H1 (cell line): ENCODE measurements around the gene NADK2. TPM values are rescaled to one million over a fixed set of nuclear protein-coding genes. Genes with fewer than 3 reads are reported as not detected.

Experiments
- CTCF ChIA-PET: fragments of 300-600 bp; sonication (Branson Sonifier 250); formaldehyde crosslinking; loops from one replicate; lab custom pipeline; 2021; ENCODE audit not compliant: partially characterized antibody; lab: Charles Lee
- POLR2A ChIA-PET: fragments of 300-600 bp; sonication (Branson Sonifier 250); formaldehyde crosslinking; loops from one replicate; lab custom pipeline; 2021; ENCODE audit warnings: inconsistent platforms; ENCODE audit not compliant: partially characterized antibody; lab: Charles Lee
- DNase-seq, 2 experiments: peaks; one replicate each; pipeline versions ENCODE4 v3.0.0 to v3.0.0-alpha.2; 2010 to 2022; ENCODE audit warnings: low spot score in 2 of 2, low read depth in 1 of 2, mixed read lengths in 1 of 2
- FAIRE-seq: peaks from 2 replicates; lab custom pipeline; 2011; peaks lifted over from hg19 to GRCh38; lab: Jason Lieb, UNC
- H2AFZ ChIP-seq: 2 replicates; pipeline ENCODE4 v1.8.1; 2012; ENCODE audit warnings: low read length, inconsistent platforms
- H2AK5ac ChIP-seq: 2 replicates; pipeline ENCODE4 v1.6.1; 2013; ENCODE audit warnings: low read depth, low read length
- H2BK120ac ChIP-seq: replicated peaks from 2 replicates; pipeline ENCODE3; 2013; ENCODE audit warnings: low read depth, low read length, inconsistent platforms
- H2BK12ac ChIP-seq: 2 replicates; pipeline ENCODE4 v1.6.1; 2013; ENCODE audit warnings: low read depth, low read length
- H2BK15ac ChIP-seq: 2 replicates; pipeline ENCODE4 v1.6.1; 2013; ENCODE audit warnings: low read length
- H2BK20ac ChIP-seq: 2 replicates; pipeline ENCODE4 v1.6.1; 2013; ENCODE audit warnings: low read length
- H2BK5ac ChIP-seq: 2 replicates; pipeline ENCODE4 v1.6.1; 2013; ENCODE audit warnings: low read depth, low read length
- H3K14ac ChIP-seq: 2 replicates; pipeline ENCODE4 v1.6.1; 2013; ENCODE audit warnings: inconsistent platforms; ENCODE audit not compliant: insufficient read length
- H3K18ac ChIP-seq: 2 replicates; pipeline ENCODE4 v1.6.1; 2013; ENCODE audit warnings: low read length; ENCODE audit errors: extremely low read depth
- H3K23ac ChIP-seq: 2 replicates; pipeline ENCODE4 v1.6.1; 2013; ENCODE audit warnings: inconsistent platforms; ENCODE audit not compliant: insufficient read length
- H3K23me2 ChIP-seq: 2 replicates; pipeline ENCODE4 v1.6.1; 2013; ENCODE audit warnings: low read depth, low read length
- H3K27ac ChIP-seq: 2 replicates; pipeline ENCODE4 v1.6.1; 2011; ENCODE audit warnings: low read depth, low read length, inconsistent platforms
- H3K27me3 ChIP-seq, 4 experiments: replicated peaks in 1 of 4; 1 replicate in 1 of 4; 2 replicates in 3 of 4; pipeline versions ENCODE4 v1.6.1 to v1.8.1; 2011 to 2013; ENCODE audit warnings: low read length in 3 of 4, mild to moderate bottlenecking in 3 of 4, inconsistent platforms in 2 of 4, mixed read lengths in 2 of 4, moderate library complexity in 1 of 4; ENCODE audit not compliant: control insufficient read depth in 3 of 4, insufficient read depth in 3 of 4; ENCODE audit errors: extremely low read depth in 1 of 4
- H3K36me3 ChIP-seq, 4 experiments: 2 replicates each; pipeline versions ENCODE4 v1.6.1 to v1.8.1; 2011 to 2013; ENCODE audit warnings: mild to moderate bottlenecking in 4 of 4, low read length in 3 of 4, moderate library complexity in 2 of 4, control low read depth in 1 of 4, inconsistent platforms in 1 of 4; ENCODE audit not compliant: insufficient read depth in 4 of 4, control insufficient read depth in 2 of 4
- H3K4ac ChIP-seq: replicated peaks from 2 replicates; pipeline ENCODE3; 2013; ENCODE audit warnings: low read length, low read depth, mixed read lengths, inconsistent platforms; ENCODE audit not compliant: insufficient read length
- H3K4me1 ChIP-seq, 4 experiments: replicated peaks in 1 of 4; 1 replicate in 1 of 4; 2 replicates in 3 of 4; pipeline versions ENCODE4 v1.6.1 to v1.8.1; 2011 to 2013; ENCODE audit warnings: low read length in 3 of 4, inconsistent platforms in 2 of 4, mixed read lengths in 1 of 4; ENCODE audit not compliant: insufficient read depth in 4 of 4, control insufficient read depth in 3 of 4
- H3K4me2 ChIP-seq, 2 experiments: 2 replicates each; pipeline versions ENCODE4 v1.6.1 to v1.8.1; 2011 to 2013; ENCODE audit warnings: low read depth in 2 of 2, low read length in 2 of 2, control low read depth in 1 of 2, inconsistent platforms in 1 of 2, mild to moderate bottlenecking in 1 of 2; ENCODE audit not compliant: insufficient read depth in 1 of 2
- H3K4me3 ChIP-seq, 4 experiments: fragments of 200-600, 300-600 bp in 1 of 4; sonication (generic), shearing (Covaris generic), sonication (Bioruptor Twin) in 1 of 4; 2 replicates each; pipeline versions ENCODE4 v1.5.1 to v1.8.1; 2011 to 2016; ENCODE audit warnings: low read length in 4 of 4, low read depth in 3 of 4, control low read depth in 2 of 4, inconsistent platforms in 2 of 4, mild to moderate bottlenecking in 2 of 4, mixed read lengths in 1 of 4, moderate library complexity in 1 of 4; ENCODE audit not compliant: insufficient read depth in 2 of 4; ENCODE audit errors: extremely low read depth in 1 of 4
- H3K56ac ChIP-seq: replicated peaks from 2 replicates; pipeline ENCODE3; 2013; ENCODE audit warnings: low read depth, mild to moderate bottlenecking, mixed read lengths, low read length, inconsistent platforms; ENCODE audit not compliant: insufficient read length
- H3K79me1 ChIP-seq: 2 replicates; pipeline ENCODE4 v1.6.1; 2013; ENCODE audit warnings: low read depth, low read length, control low read depth
- H3K79me2 ChIP-seq, 2 experiments: 2 replicates each; pipeline versions ENCODE4 v1.6.1 to v1.8.1; 2012 to 2013; ENCODE audit warnings: low read length in 2 of 2, mild to moderate bottlenecking in 2 of 2, inconsistent platforms in 1 of 2; ENCODE audit not compliant: insufficient read depth in 2 of 2, control insufficient read depth in 1 of 2
- H3K9ac ChIP-seq, 4 experiments: replicated peaks in 1 of 4; 1 replicate in 1 of 4; 2 replicates in 3 of 4; pipeline versions ENCODE4 v1.6.1 to v1.8.1; 2011 to 2013; ENCODE audit warnings: low read depth in 3 of 4, low read length in 3 of 4, control low read depth in 2 of 4, mild to moderate bottlenecking in 2 of 4, moderate library complexity in 2 of 4, inconsistent platforms in 1 of 4; ENCODE audit errors: extremely low read depth in 1 of 4
- H3K9me3 ChIP-seq, 2 experiments: 2 replicates each; pipeline versions ENCODE4 v1.6.1 to v1.8.1; 2012 to 2013; ENCODE audit warnings: mild to moderate bottlenecking in 2 of 2, moderate library complexity in 2 of 2, control low read depth in 1 of 2, inconsistent platforms in 1 of 2, low read depth in 1 of 2, low read length in 1 of 2, mixed read lengths in 1 of 2; ENCODE audit not compliant: insufficient read depth in 2 of 2
- H4K20me1 ChIP-seq, 2 experiments: replicated peaks in 1 of 2; 2 replicates each; pipeline versions ENCODE3 to v1.8.1; 2011 to 2013; ENCODE audit warnings: inconsistent platforms in 2 of 2, low read length in 2 of 2, mild to moderate bottlenecking in 1 of 2; ENCODE audit not compliant: insufficient read depth in 2 of 2, control insufficient read depth in 1 of 2
- H4K5ac ChIP-seq: 2 replicates; pipeline ENCODE4 v1.6.1; 2013; ENCODE audit warnings: low read length, low read depth, mixed read lengths, inconsistent platforms; ENCODE audit not compliant: insufficient read length
- H4K8ac ChIP-seq: 2 replicates; pipeline ENCODE4 v1.8.0; 2013; ENCODE audit warnings: mild to moderate bottlenecking, moderate library complexity, low read length, inconsistent platforms; ENCODE audit not compliant: insufficient read depth; ENCODE audit errors: extremely low read depth
- H4K91ac ChIP-seq: replicated peaks from 2 replicates; pipeline ENCODE3; 2013; ENCODE audit warnings: low read length, mixed read lengths, inconsistent platforms; ENCODE audit not compliant: insufficient read length
- BACH1 ChIP-seq: IDR thresholded peaks from 2 replicates; pipeline ENCODE4 v1.6.1; 2012; ENCODE audit warnings: low read length, improper control_type of control experiment
- CHD1 ChIP-seq: IDR thresholded peaks from 2 replicates; pipeline ENCODE4 v1.6.1; 2012; ENCODE audit warnings: low read depth, low read length, improper control_type of control experiment
- HDAC6 ChIP-seq: IDR thresholded peaks from one replicate; pipeline ENCODE4 v1.7.1; 2012; ENCODE audit warnings: low read depth, mild to moderate bottlenecking, inconsistent platforms, low read length, moderate library complexity
- POLR2A ChIP-seq, 2 experiments: IDR thresholded peaks; 1 replicate in 1 of 2; 2 replicates in 1 of 2; pipeline ENCODE4 v1.6.1; 2011; ENCODE audit warnings: low read depth in 2 of 2, low read length in 2 of 2, mild to moderate bottlenecking in 2 of 2; ENCODE audit errors: control extremely low read depth in 1 of 2
- POLR2AphosphoS5 ChIP-seq: IDR thresholded peaks from 2 replicates; pipeline ENCODE4 v1.6.1; 2011; ENCODE audit warnings: low read depth, low read length
- RFX5 ChIP-seq: IDR thresholded peaks from 2 replicates; pipeline ENCODE4 v1.6.1; 2011; ENCODE audit warnings: low read depth, low read length, improper control_type of control experiment, borderline replicate concordance
- SIN3A ChIP-seq, 2 experiments: IDR thresholded peaks in 1 of 2; conservative IDR thresholded peaks in 1 of 2; 2 replicates each; pipeline ENCODE4 v1.6.1; 2011 to 2012; ENCODE audit warnings: low read length in 2 of 2, improper control_type of control experiment in 1 of 2, low read depth in 1 of 2, mild to moderate bottlenecking in 1 of 2
- SP1 ChIP-seq: IDR thresholded peaks from 2 replicates; pipeline ENCODE4 v1.6.1; 2011; ENCODE audit warnings: low read depth, low read length
- TCF12 ChIP-seq: IDR thresholded peaks from 2 replicates; pipeline ENCODE4 v1.6.1; 2011; ENCODE audit warnings: low read depth, mild to moderate bottlenecking, low read length
- WGBS, 2 experiments: shearing (Covaris generic) in 1 of 2; methylation state at CpG; one replicate each; pipeline versions ENCODE4 v1.1.6 to v1.1.7; 2013 to 2015; ENCODE audit warnings: low lambda C conversion rate in 2 of 2, mixed read lengths in 2 of 2, inconsistent platforms in 1 of 2, low coverage in 1 of 2, missing lambda C conversion rate in 1 of 2; ENCODE audit not compliant: insufficient replicate concordance in 2 of 2, insufficient coverage in 1 of 2, insufficient read length in 1 of 2; ENCODE audit errors: extremely low coverage in 1 of 2, missing lambda C conversion rate in 1 of 2; 5-methylcytosine and 5-hydroxymethylcytosine counted together
- polyA plus RNA-seq, 7 experiments: library from polyadenylated mRNA; depleted of rRNA in 3 of 7; stranded (reverse) in 5 of 7; unstranded in 2 of 7; fragments of >200 nt in 5 of 7; fragments of 200-250 nt in 2 of 7; gene quantifications; 1 replicate in 5 of 7; 2 replicates in 1 of 7; 4 replicates in 1 of 7; pipeline versions ENCODE4 v1.2.1 to v1.2.3, GENCODE V29; 2011 to 2013; ENCODE audit warnings: missing spikeins in 2 of 7, mixed read lengths in 2 of 7
- total RNA-seq: library from RNA; stranded (reverse); fragmentation: NEBNext Ultra II Directional; extraction: Animal tissue kit (Norgen Biotek cat#: 25700); gene quantifications from 2 replicates; pipeline ENCODE4 v1.2.1, GENCODE V29; 2021
- TF ChIP-seq, protein P1 (sequence below): IDR thresholded peaks from 2 replicates; pipeline ENCODE4 v1.6.1; 2011; ENCODE audit warnings: low read length, improper control_type of control experiment

The NADK2 gene
- total and polyA plus RNA-seq, 2 of the 8 experiments (the other 6 are each of a cell fraction or from before 2014, with no cell fraction given): 3.4 to 16.1 TPM

DNA sequence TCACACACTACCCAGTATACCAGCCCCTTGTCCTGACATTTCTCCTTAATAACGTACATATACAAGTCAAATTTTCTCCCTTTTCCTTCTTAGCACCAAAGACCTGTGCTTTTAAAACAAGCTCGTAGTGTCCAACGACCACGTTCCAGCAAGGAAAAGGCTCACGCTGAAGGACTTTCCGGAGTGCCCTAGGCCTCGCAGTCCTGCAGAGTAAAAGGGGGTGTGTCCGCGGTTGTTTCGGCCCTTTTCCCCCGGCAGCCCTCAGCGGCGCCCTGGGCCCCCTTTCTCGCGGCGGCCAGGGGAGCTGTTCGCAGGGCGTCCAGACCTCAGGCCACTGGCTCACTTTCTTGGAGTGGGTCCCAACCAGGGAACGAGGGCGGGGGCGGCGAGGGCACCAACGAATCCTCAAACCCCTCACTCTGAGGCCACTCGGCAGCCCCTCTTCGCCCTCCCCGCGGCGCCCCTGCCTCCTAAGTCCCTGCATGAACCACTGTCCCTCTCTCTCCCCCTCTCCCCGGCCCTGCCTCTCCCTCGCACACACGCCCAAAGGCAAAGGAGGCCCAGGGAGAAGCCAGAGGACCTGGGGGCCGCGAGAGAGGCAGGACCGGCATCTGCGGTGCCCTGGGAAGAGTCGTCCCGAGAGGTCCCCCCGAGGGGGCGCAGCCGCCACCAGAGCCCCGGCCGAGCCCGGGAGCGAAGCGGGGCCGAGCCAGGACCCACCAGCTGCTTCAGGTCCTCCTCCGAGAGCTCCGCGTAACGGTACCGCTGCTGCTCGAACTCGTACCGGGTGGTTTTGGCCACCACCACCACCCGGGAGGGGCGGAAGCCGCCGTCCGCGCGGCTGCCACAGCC lies 720 bp downstream of the NADK2 start:
- Histone ChIP-seq H3K79me1 (no peaks in the 10 kb centered on the region), H3K56ac (peak overlapping the region; percentile 59), H2AK5ac (no peak overlapping the region), H3K4ac (no peak overlapping the region), H3K14ac (no peak overlapping the region), H3K79me2 (0 out of 4 replicates have a peak, but pooled peaks cover 0 to 2% of the 10 kb centered on the region in 2 experiments), H3K27ac (peak overlapping the region; percentile 47; the same call in 1 of the 2 replicates), H3K9ac (peak overlapping the region; percentile 65 to 94 (median 90)), H4K20me1 (no peaks in the 10 kb centered on the region), H3K27me3 (peaks cover 1 to 12% (median 6%) of the 10 kb centered on the region in 4 experiments), H3K23ac (no peak overlapping the region), H3K4me2 (peak overlapping the region; percentile 72 to 73), H4K91ac (peak overlapping the region; percentile 71), H2BK5ac (no peak overlapping the region; the same call in 1 of the 2 replicates), H3K18ac (peak overlapping the region; percentile 93), H2BK120ac (no peak overlapping the region), H2BK20ac (no peak overlapping the region), H4K8ac (peak overlapping the region; percentile 93; the same call in 1 of the 2 replicates), H3K9me3 (no peaks in the 10 kb centered on the region), H2AFZ (0 out of 2 replicates have a peak overlapping the region, but pooled peaks have one; percentile 60), H3K23me2 (peaks cover 2% of the 10 kb centered on the region; the same call in 1 of the 2 replicates), H3K36me3 (no peaks in the 10 kb centered on the region), H2BK12ac (no peak overlapping the region), H3K4me1 (peaks cover 3 to 4% (median 3%) of the 10 kb centered on the region in 4 experiments; a peak in 5 of 7 replicates), H4K5ac (peak overlapping the region; percentile 30), H3K4me3 (peak overlapping the region; percentile 65 to 91 (median 76)), H2BK15ac (no peak overlapping the region)
- 3% methylated on average over 29 of the region's 61 CpGs; no CpG with 5 or more reads in 1 of the 2 experiments for WGBS, 2 experiments
- DNase-seq: peak in 1 of 2 experiments; percentile 76
- no peak for FAIRE-seq
- ChIA-PET CTCF (interaction anchor here (0.6 to 3.0 kb wide), 21 partner anchors 11 to 456 kb away, joined by 3 to 16 read pairs (median 3); partner anchors contain the start of genes LMBRD2 and SKP2), POLR2A (interaction anchor here (0.8 to 1.8 kb wide), 8 partner anchors 10 to 203 kb away, joined by 3 to 8 read pairs (median 3); no protein-coding TSS in a partner anchor)
- no peak for TF ChIP-seq HDAC6
- no peak for TF ChIP-seq TCF12
- TF ChIP-seq POLR2AphosphoS5: no peak
- TF ChIP-seq RFX5: no peak
- TF ChIP-seq SIN3A (conservative IDR thresholded peaks at IDR 0.05 in 1 of 2, IDR thresholded peaks at IDR 0.05 in 1 of 2; ENCODE audit: low read depth in 1 of 2, low read length in 2 of 2): 0 out of 4 replicates have a peak, but pooled peaks of 1 of the 2 experiments have one; percentile 37
- TF ChIP-seq POLR2A (IDR thresholded peaks at IDR 0.05; ENCODE audit: control extremely low read depth in 1 of 2, low read depth in 2 of 2, low read length in 2 of 2): peak in 1 of 2 experiments; percentile 15; a peak in 2 of 3 replicates
- no peak for TF ChIP-seq SP1
- TF ChIP-seq CHD1: no peak; the same call in 1 of the 2 replicates
- TF ChIP-seq BACH1: no peak
- TF ChIP-seq, protein P1, sequence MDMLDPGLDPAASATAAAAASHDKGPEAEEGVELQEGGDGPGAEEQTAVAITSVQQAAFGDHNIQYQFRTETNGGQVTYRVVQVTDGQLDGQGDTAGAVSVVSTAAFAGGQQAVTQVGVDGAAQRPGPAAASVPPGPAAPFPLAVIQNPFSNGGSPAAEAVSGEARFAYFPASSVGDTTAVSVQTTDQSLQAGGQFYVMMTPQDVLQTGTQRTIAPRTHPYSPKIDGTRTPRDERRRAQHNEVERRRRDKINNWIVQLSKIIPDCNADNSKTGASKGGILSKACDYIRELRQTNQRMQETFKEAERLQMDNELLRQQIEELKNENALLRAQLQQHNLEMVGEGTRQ: no peak
